Mammary epithelial cell (primary cell): Measurements from ENCODE around the gene CAP2.

ENCODE experiments used
- CTCF ChIP-seq, 2 donors: IDR thresholded peaks in 1 of 2; conservative IDR thresholded peaks in 1 of 2; 2 replicates each; pipeline ENCODE4 v1.5.1; 2011 to 2012; ENCODE audit warnings: inconsistent platforms in 2 of 2, low read length in 2 of 2, mild to moderate bottlenecking in 2 of 2, control low read depth in 1 of 2, low read depth in 1 of 2; ENCODE audit not compliant: insufficient read depth in 1 of 2; ENCODE audit errors: extremely low read depth in 1 of 2
- EZH2 ChIP-seq: IDR thresholded peaks from 2 replicates; pipeline ENCODE4 v1.6.1; 2012; ENCODE audit warnings: low read length, inconsistent platforms, borderline replicate concordance

- TF ChIP-seq CTCF (conservative IDR thresholded peaks at IDR 0.05 in 1 of 2, IDR thresholded peaks at IDR 0.05 in 1 of 2; ENCODE audit: extremely low read depth in 1 of 2, insufficient read depth in 1 of 2, low read depth in 1 of 2, low read length in 2 of 2): no peak
- TF ChIP-seq EZH2: no peak
These were observed 99.0 kb downstream of the CAP2 start for GRCh38 chr6:17492350-17492749.
